GM21717 (cell line): ENCODE data around the gene ZNF415.

Experiments used
- ATAC-seq: cut with Tn5 transposase; IDR thresholded peaks from one replicate; pipeline ENCODE4 v1.9.1; 2021; ENCODE audit warnings: mild to moderate bottlenecking, moderate library complexity; ENCODE audit not compliant: unreplicated experiment

Gene ZNF415

GRCh38 chr19:53057904-53058580 is 74.7 kb downstream of the ZNF415 start:
- ATAC-seq: no peak
